Measurements from ENCODE around the gene FN3KRP. TPM values are rescaled to one million over a fixed set of nuclear protein-coding genes. Genes with fewer than 3 reads are reported as not detected.

The FN3KRP gene
- total and polyA plus RNA-seq, 2 of the 13 experiments (the other 11 are each of a cell fraction or from before 2014, with no cell fraction given) = 22.4 to 28.2 TPM

DNA sequence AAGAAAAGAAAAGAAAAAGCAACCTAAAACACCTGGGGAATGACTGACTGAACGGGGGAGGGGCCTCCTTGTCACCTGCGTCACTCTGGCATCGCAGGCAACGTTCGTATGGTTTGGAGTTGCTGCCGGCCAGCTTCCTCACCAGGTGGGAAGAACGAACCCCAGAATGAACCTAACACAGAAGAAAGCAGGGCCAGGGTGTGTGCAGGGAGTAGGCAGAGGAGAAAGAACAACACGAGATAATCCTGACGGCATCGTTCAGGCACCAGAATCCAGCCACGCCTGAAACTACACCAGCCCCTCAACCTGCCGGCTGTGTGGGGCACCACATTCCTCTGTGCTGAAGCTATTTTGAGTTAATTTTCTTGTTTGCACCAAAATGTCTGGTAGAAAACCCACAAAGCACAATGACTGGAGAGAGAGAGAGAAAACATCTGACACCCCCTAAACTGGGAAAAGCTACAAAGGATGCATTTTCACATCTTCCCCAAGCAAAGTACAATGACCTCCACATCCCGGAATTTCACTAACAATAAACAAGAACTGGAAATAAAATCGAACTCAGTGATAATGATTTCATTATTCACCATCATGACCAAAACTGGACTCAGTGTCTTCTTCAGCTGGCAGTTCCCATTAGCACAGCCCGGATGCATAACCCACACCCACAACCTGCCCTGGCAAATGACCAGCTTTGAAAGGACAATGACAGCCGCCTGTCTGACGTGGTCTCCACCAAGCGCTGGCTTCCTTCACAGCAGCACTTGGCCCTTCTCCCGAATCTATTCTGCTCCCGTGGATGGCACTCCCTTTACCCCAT is 41.6 kb upstream of the FN3KRP start:
- H3K36me3 ChIP-seq (replicated peaks in 1 of 2; ENCODE audit: control insufficient read depth in 1 of 2, insufficient read depth in 2 of 2, low read length in 2 of 2) = no peaks in the 10 kb centered on the region
- in situ Hi-C loops (cut with HindIII; ENCODE audit: extremely low pct_ligation_motif_present, low pct_unique_long_range_greater_than_20kb) = no loop called here
- H3K27me3 ChIP-seq (ENCODE audit: control insufficient read depth in 1 of 2, insufficient read depth in 2 of 2, low read length in 2 of 2) = no peaks in the 10 kb centered on the region
- ATAC-seq = no peak
- H3K4me3 ChIP-seq (replicated peaks in 1 of 3; ENCODE audit: insufficient read depth in 1 of 3, low read depth in 2 of 3, low read length in 3 of 3) = no peak overlapping the region
- H3K27ac ChIP-seq (ENCODE audit: extremely low read length, insufficient read depth, low read length) = no peak overlapping the region
- no peaks in the 10 kb centered on the region for H3K79me2 ChIP-seq (ENCODE audit: insufficient read depth, low read length)
- no peak overlapping the region for H3K4me2 ChIP-seq (ENCODE audit: low read depth, low read length)
- no TSS peak for BruUV-seq (replicated peaks)
- ChIA-PET POLR2A (interaction anchor here (1.5 kb wide), 1 partner anchor 41 kb away, joined by 4 read pairs; the partner anchor contains the start of gene FN3KRP), CTCF (ENCODE audit: low intra/inter-chr PET ratio, low total read pairs) (no interaction called here)
- TF ChIP-seq, protein P1, sequence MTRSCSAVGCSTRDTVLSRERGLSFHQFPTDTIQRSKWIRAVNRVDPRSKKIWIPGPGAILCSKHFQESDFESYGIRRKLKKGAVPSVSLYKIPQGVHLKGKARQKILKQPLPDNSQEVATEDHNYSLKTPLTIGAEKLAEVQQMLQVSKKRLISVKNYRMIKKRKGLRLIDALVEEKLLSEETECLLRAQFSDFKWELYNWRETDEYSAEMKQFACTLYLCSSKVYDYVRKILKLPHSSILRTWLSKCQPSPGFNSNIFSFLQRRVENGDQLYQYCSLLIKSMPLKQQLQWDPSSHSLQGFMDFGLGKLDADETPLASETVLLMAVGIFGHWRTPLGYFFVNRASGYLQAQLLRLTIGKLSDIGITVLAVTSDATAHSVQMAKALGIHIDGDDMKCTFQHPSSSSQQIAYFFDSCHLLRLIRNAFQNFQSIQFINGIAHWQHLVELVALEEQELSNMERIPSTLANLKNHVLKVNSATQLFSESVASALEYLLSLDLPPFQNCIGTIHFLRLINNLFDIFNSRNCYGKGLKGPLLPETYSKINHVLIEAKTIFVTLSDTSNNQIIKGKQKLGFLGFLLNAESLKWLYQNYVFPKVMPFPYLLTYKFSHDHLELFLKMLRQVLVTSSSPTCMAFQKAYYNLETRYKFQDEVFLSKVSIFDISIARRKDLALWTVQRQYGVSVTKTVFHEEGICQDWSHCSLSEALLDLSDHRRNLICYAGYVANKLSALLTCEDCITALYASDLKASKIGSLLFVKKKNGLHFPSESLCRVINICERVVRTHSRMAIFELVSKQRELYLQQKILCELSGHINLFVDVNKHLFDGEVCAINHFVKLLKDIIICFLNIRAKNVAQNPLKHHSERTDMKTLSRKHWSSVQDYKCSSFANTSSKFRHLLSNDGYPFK (CRISPR knock-in tag; IDR thresholded peaks at IDR 0.05; ENCODE audit: borderline replicate concordance) = no peak
- TF ChIP-seq PCBP1 (IDR thresholded peaks at IDR 0.05; ENCODE audit: borderline replicate concordance, low read depth, low read length) = no peak
- H2AFZ ChIP-seq (ENCODE audit: low read length) = no peak overlapping the region
- intact Hi-C loops (cut with micrococcal nuclease; ENCODE audit: unreplicated experiment) = no loop called here
- H3K9me3 ChIP-seq (ENCODE audit: low read length) = no peaks in the 10 kb centered on the region
- no peaks in the 10 kb centered on the region for H4K20me1 ChIP-seq (ENCODE audit: insufficient read depth, low read length)
- no peak for DNase-seq (ENCODE audit: low spot score)
- peaks cover 18% of the 10 kb centered on the region for H3K4me1 ChIP-seq (ENCODE audit: insufficient read depth, low read length)
- 57% methylated on average over 20 of the region's 20 CpGs for WGBS (ENCODE audit: low lambda C conversion rate)
- no peak for FAIRE-seq
- no peak overlapping the region for H3K9ac ChIP-seq (ENCODE audit: insufficient read depth, low read depth, low read length)
